ENCODE data around the gene GABARAPL1. TPM values are rescaled to one million over a fixed set of nuclear protein-coding genes. Genes with fewer than 3 reads are reported as not detected.
A peak's percentile ranks its signal among the peaks of the same experiment; 100 is the strongest.
"Not testable (repeated sequence)": the region's sequence is repeated elsewhere in the genome, so short reads cannot be mapped to it uniquely, and the experiment has no call there.

The GABARAPL1 gene
- polyA plus RNA-seq, 1 experiment, result 181 TPM

- POLR2A ChIA-PET, result no interaction called here
- Histone ChIP-seq H3K4me3 (ENCODE audit: low read depth, low read length) (no peak within 1 kb of the TSS), H3K9me3 (ENCODE audit: control insufficient read depth, insufficient read depth, low read length) (no peaks in the 10 kb centered on the region), H3K27ac (ENCODE audit: low read depth, low read length) (peak within 1 kb of the TSS; percentile 52), H3K27me3 (ENCODE audit: control insufficient read depth, insufficient read depth, low read length) (no peaks in the 10 kb centered on the region)
- no peak for DNase-seq (ENCODE audit: low read depth, low spot score)
- TF ChIP-seq CTCF (IDR thresholded peaks at IDR 0.05; ENCODE audit: low read depth, low read length), result no peak
- CTCF ChIA-PET, result no interaction called here
These were observed 33.9 kb upstream of the GABARAPL1 start, which contains the start of gene TMEM52B for GRCh38 chr12:10178821-10179220. Gene TMEM52B, plus strand, starts transcription at chr12:10179032. Its CDS starts 543 bp downstream, at chr12:10179575.

GRCh38 chr12:10179776-10180181 is 32.9 kb upstream of the GABARAPL1 start:
- H3K27me3 ChIP-seq (ENCODE audit: control insufficient read depth, insufficient read depth, low read length), result no peaks in the 10 kb centered on the region
- DNase-seq (ENCODE audit: low read depth, low spot score), result no peak
- CTCF ChIA-PET, result no interaction called here
- no peak for TF ChIP-seq CTCF (IDR thresholded peaks at IDR 0.05; ENCODE audit: low read depth, low read length)
- no peak overlapping the region for H3K4me3 ChIP-seq (ENCODE audit: low read depth, low read length)
- POLR2A ChIA-PET, result no interaction called here
- no peak overlapping the region for H3K27ac ChIP-seq (ENCODE audit: low read depth, low read length)
- H3K9me3 ChIP-seq (ENCODE audit: control insufficient read depth, insufficient read depth, low read length), result no peaks in the 10 kb centered on the region

DNA sequence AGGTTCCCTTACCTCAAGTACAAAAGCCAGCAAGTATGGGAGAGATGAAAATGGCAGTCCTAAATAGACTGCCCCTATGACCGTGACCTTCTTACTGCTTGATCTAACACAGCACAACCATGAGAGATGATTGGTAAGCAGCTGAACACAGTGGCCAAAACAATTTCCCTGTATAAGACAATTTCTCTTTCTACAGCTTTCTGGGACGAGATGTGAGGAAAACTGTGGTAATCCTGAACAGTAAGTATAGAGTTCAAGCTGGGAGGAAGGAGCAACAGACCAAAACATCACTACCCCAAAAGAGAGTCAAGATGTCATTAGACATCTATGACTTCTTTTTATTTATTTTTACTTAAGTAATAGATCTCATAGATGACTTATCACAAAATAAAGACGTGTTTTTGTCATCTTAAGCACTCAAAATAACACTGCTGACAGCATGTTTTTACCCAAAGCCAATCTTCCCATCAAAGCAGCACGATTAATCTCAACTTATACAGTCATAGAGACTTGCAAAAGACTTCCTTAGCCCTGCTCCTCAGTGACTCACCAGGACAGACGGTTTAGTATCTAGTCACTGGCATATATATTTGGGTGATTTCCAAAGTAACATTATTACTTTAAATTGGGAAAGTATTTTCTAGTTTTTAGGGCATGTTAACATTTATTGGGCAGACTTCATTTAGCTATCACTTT is 30.2 kb upstream of the GABARAPL1 start:
- H3K9me3 ChIP-seq (ENCODE audit: control insufficient read depth, insufficient read depth, low read length), result no peaks in the 10 kb centered on the region
- no peak overlapping the region for H3K4me3 ChIP-seq (ENCODE audit: low read depth, low read length)
- ChIA-PET POLR2A (interaction anchor here (0.6 to 3.1 kb wide), 4 partner anchors 13 to 44 kb away, joined by 3 to 18 read pairs (median 11); partner anchors contain the start of gene GABARAPL1), CTCF (interaction anchor here (3.1 kb wide), 1 partner anchor 29 kb away, joined by 15 read pairs; no protein-coding TSS in a partner anchor)
- DNase-seq (ENCODE audit: low read depth, low spot score), result no peak
- H3K27ac ChIP-seq (ENCODE audit: low read depth, low read length), result peak overlapping the region; percentile 78
- no peak for TF ChIP-seq CTCF (IDR thresholded peaks at IDR 0.05; ENCODE audit: low read depth, low read length)
- H3K27me3 ChIP-seq (ENCODE audit: control insufficient read depth, insufficient read depth, low read length), result no peaks in the 10 kb centered on the region

DNA sequence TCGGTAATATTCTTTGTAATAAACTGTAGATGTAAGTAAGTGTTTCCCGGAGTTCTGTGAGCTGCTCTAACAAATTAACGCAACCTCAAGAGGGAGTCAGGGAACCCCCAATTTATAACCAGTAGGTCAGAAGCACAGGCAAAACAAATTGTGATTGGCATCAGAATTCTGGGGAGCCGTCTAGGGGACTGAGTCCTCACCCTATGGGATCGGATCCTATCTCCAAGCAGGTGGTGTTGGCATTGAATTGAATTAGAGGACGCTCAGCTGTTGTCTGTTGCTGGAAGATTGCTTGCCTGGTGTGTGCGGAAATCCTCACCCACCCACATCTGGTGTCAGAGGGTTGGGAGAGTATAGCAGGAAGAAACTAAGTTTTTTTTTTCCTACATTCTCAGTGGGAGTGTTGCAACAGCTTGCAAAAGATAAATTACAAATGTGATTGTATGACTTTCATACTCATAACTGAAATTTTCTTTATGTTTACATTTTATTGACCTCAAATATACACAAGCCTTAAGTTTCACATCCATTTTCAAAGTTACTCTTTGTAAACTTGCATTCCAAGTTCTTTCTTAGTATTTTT is 28.3 kb upstream of the GABARAPL1 start:
- CTCF ChIA-PET, result interaction anchor here (3.1 kb wide), 1 partner anchor 31 kb away, joined by 15 read pairs; no protein-coding TSS in a partner anchor
- Histone ChIP-seq H3K27me3 (ENCODE audit: control insufficient read depth, insufficient read depth, low read length) (no peaks in the 10 kb centered on the region), H3K9me3 (ENCODE audit: control insufficient read depth, insufficient read depth, low read length) (no peaks in the 10 kb centered on the region), H3K4me3 (ENCODE audit: low read depth, low read length) (peak overlapping the region; percentile 8; the same call in 1 of the 2 replicates), H3K27ac (ENCODE audit: low read depth, low read length) (peak overlapping the region; percentile 94)
- TF ChIP-seq CTCF (IDR thresholded peaks at IDR 0.05; ENCODE audit: low read depth, low read length), result no peak
- DNase-seq (ENCODE audit: low read depth, low spot score), result peak; percentile 88
- POLR2A ChIA-PET, result interaction anchor here (0.6 to 3.1 kb wide), 6 partner anchors 12 to 31 kb away, joined by 3 to 18 read pairs (median 8); partner anchors contain the start of genes GABARAPL1 and OLR1

DNA sequence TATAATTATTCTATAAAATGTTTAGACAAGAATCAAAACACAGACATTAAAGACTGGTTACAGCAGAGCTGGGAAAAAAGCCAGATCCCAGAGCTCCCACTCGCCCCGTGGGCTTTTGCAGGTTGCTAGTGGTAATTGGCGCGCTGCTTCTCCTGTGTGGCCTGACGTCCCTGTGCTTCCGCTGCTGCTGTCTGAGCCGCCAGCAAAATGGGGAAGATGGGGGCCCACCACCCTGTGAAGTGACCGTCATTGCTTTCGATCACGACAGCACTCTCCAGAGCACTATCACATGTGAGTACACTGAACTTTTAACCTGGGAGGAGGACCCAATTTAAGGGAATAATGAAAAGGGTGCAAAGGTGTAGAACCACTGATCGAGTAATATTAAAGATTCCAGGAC is 26.4 kb upstream of the GABARAPL1 start:
- ChIA-PET CTCF (interaction anchor here (1.0 kb wide), 1 partner anchor 33 kb away, joined by 3 read pairs; no protein-coding TSS in a partner anchor), POLR2A (no interaction called here)
- no peak overlapping the region for H3K4me3 ChIP-seq (ENCODE audit: low read depth, low read length)
- no peak for TF ChIP-seq CTCF (IDR thresholded peaks at IDR 0.05; ENCODE audit: low read depth, low read length)
- no peak for DNase-seq (ENCODE audit: low read depth, low spot score)
- no peak overlapping the region for H3K27ac ChIP-seq (ENCODE audit: low read depth, low read length)
- no peaks in the 10 kb centered on the region for H3K27me3 ChIP-seq (ENCODE audit: control insufficient read depth, insufficient read depth, low read length)
- no peaks in the 10 kb centered on the region for H3K9me3 ChIP-seq (ENCODE audit: control insufficient read depth, insufficient read depth, low read length)

- H3K9me3 ChIP-seq (ENCODE audit: control insufficient read depth, insufficient read depth, low read length); H3K27me3 ChIP-seq (ENCODE audit: control insufficient read depth, insufficient read depth, low read length); H3K4me3 ChIP-seq (ENCODE audit: low read depth, low read length); POLR2A ChIA-PET; H3K27ac ChIP-seq (ENCODE audit: low read depth, low read length); DNase-seq (ENCODE audit: low read depth, low spot score): not testable (repeated sequence)
- CTCF ChIA-PET, result interaction anchor here (5.1 kb wide), 1 partner anchor 35 kb away, joined by 70 read pairs; no protein-coding TSS in a partner anchor
These were observed 25.7 kb upstream of the GABARAPL1 start for GRCh38 chr12:10186958-10187357.
